WERI-Rb-1 (cell line): Measurements from ENCODE around the gene BACE2.

ENCODE experiments used
- DNase-seq: peaks from one replicate; pipeline ENCODE4 v3.0.0-alpha.2; 2020
- H3K27ac ChIP-seq: fragments of 250-450 bp; sonication (Bioruptor Pico); 2 replicates; pipeline ENCODE4 v1.5.1; 2020; ENCODE audit warnings: mild to moderate bottlenecking, moderate library complexity
- H3K27me3 ChIP-seq: fragments of 250-450 bp; sonication (Bioruptor Pico); 2 replicates; pipeline ENCODE4 v1.5.1; 2021; ENCODE audit warnings: mild to moderate bottlenecking, low read depth, moderate library complexity; ENCODE audit not compliant: insufficient read depth, severe bottlenecking
- H3K36me3 ChIP-seq: fragments of 250-450 bp; sonication (Bioruptor Pico); 2 replicates; pipeline ENCODE4 v1.5.1; 2020; ENCODE audit warnings: mild to moderate bottlenecking, moderate library complexity
- H3K4me3 ChIP-seq: 2 replicates; pipeline ENCODE4 v1.5.1; 2011; ENCODE audit warnings: low read depth, mild to moderate bottlenecking, control low read depth, low read length
- H3K9me3 ChIP-seq: fragments of 250-450 bp; sonication (Bioruptor Pico); 2 replicates; pipeline ENCODE4 v1.5.1; 2021; ENCODE audit warnings: mild to moderate bottlenecking, moderate library complexity; ENCODE audit not compliant: severe bottlenecking
- CTCF ChIP-seq: IDR thresholded peaks from 2 replicates; pipeline ENCODE4 v1.5.1; 2011; ENCODE audit warnings: low read depth, mild to moderate bottlenecking, control low read depth, inconsistent platforms, low read length

BACE2 gene

GRCh38 chr21:41317063-41317392 is 149.1 kb downstream of the BACE2 start:
- Histone ChIP-seq H3K27ac (no peak overlapping the region), H3K36me3 (no peaks in the 10 kb centered on the region), H3K27me3 (no peaks in the 10 kb centered on the region), H3K9me3 (no peaks in the 10 kb centered on the region), H3K4me3 (no peak overlapping the region)
- no peak for DNase-seq
- no peak for TF ChIP-seq CTCF

- DNase-seq: no peak
- Histone ChIP-seq H3K27ac (no peak overlapping the region), H3K27me3 (no peaks in the 10 kb centered on the region), H3K4me3 (no peak overlapping the region), H3K9me3 (no peaks in the 10 kb centered on the region), H3K36me3 (no peaks in the 10 kb centered on the region)
- TF ChIP-seq CTCF: no peak
Observed at GRCh38 chr21:41317458-41317857, 149.5 kb downstream of the BACE2 start.

- H3K36me3 ChIP-seq: no peaks in the 10 kb centered on the region
- no peak for DNase-seq
Observed at GRCh38 chr21:41318218-41318617, 150.3 kb downstream of the BACE2 start.

GRCh38 chr21:41319273-41319672 is 151.3 kb downstream of the BACE2 start:
- H3K36me3 ChIP-seq: no peaks in the 10 kb centered on the region
- H3K9me3 ChIP-seq: no peaks in the 10 kb centered on the region
- DNase-seq: no peak
- H3K27ac ChIP-seq: no peak overlapping the region
- H3K27me3 ChIP-seq: no peaks in the 10 kb centered on the region
- TF ChIP-seq CTCF: no peak
- no peak overlapping the region for H3K4me3 ChIP-seq

More at GRCh38 chr21:41318218-41318617, 150.3 kb downstream of the BACE2 start:
- no peaks in the 10 kb centered on the region for H3K27me3 ChIP-seq
- H3K27ac ChIP-seq: no peak overlapping the region
- no peaks in the 10 kb centered on the region for H3K9me3 ChIP-seq
- no peak overlapping the region for H3K4me3 ChIP-seq
- no peak for TF ChIP-seq CTCF

GRCh38 chr21:41321211-41321907 is 153.4 kb downstream of the BACE2 start:
- Histone ChIP-seq H3K36me3 (no peaks in the 10 kb centered on the region), H3K4me3 (no peak overlapping the region), H3K27me3 (no peaks in the 10 kb centered on the region), H3K9me3 (no peaks in the 10 kb centered on the region), H3K27ac (no peak overlapping the region)
- no peak for TF ChIP-seq CTCF
- DNase-seq: no peak

GRCh38 chr21:41321908-41322495 is 154.0 kb downstream of the BACE2 start:
- Histone ChIP-seq H3K27ac (no peak overlapping the region), H3K27me3 (no peaks in the 10 kb centered on the region), H3K4me3 (no peak overlapping the region), H3K9me3 (no peaks in the 10 kb centered on the region), H3K36me3 (no peaks in the 10 kb centered on the region)
- TF ChIP-seq CTCF: no peak
- no peak for DNase-seq
